ENCODE results near the gene TOX2. TPM values are rescaled to one million over a fixed set of nuclear protein-coding genes. Genes with fewer than 3 reads are reported as not detected.

Gene TOX2
- total and polyA plus RNA-seq, 7 donors, result 0.06 to 0.53 (median 0.38) TPM

- DNase-seq (no peak), ATAC-seq (no peak)
- TF ChIP-seq CTCF (IDR thresholded peaks at IDR 0.05), result no peak
- intact Hi-C loops (cut with DNase I), result no loop called here
- Histone ChIP-seq H3K27ac (no peak overlapping the region), H3K4me3 (no peak overlapping the region), H3K27me3 (ENCODE audit: insufficient read depth in 3 of 3, low read length in 2 of 3) (peaks cover 0 to 27% (median 4%) of the 10 kb centered on the region in 3 donors), H3K4me1 (no peaks in the 10 kb centered on the region), H3K9me3 (no peaks in the 10 kb centered on the region), H3K36me3 (ENCODE audit: insufficient read depth in 1 of 2, low read depth in 1 of 2) (no peaks in the 10 kb centered on the region)
- WGBS, 3 donors, result 54 to 71% (median 65%) methylated on average over 2 of the region's 2 CpGs
These were observed 6.7 kb downstream of the TOX2 start for GRCh38 chr20:43921227-43921780.

GRCh38 chr20:43922614-43923013 is 8.0 kb downstream of the TOX2 start:
- Histone ChIP-seq H3K4me1 (no peaks in the 10 kb centered on the region), H3K36me3 (ENCODE audit: insufficient read depth in 1 of 2, low read depth in 1 of 2) (no peaks in the 10 kb centered on the region), H3K27ac (no peak overlapping the region), H3K27me3 (ENCODE audit: insufficient read depth in 3 of 3, low read length in 2 of 3) (peaks cover 0 to 15% (median 4%) of the 10 kb centered on the region in 3 donors), H3K4me3 (no peak overlapping the region), H3K9me3 (no peaks in the 10 kb centered on the region)
- DNase-seq (no peak), ATAC-seq (no peak)
- no peak for TF ChIP-seq CTCF (IDR thresholded peaks at IDR 0.05)
- 66 to 73% (median 68%) methylated on average over 2 of the region's 2 CpGs for WGBS, 3 donors
- intact Hi-C loops (cut with DNase I), result no loop called here

GRCh38 chr20:43923322-43923721 is 8.7 kb downstream of the TOX2 start:
- ATAC-seq (no peak), DNase-seq (no peak)
- H3K4me3 ChIP-seq, result no peak overlapping the region
- peaks cover 0 to 10% (median 4%) of the 10 kb centered on the region in 3 donors for H3K27me3 ChIP-seq (ENCODE audit: insufficient read depth in 3 of 3, low read length in 2 of 3)
- WGBS, 3 donors, result 67 to 71% (median 70%) methylated on average over 3 of the region's 3 CpGs
- TF ChIP-seq CTCF (IDR thresholded peaks at IDR 0.05), result no peak
- no peak overlapping the region for H3K27ac ChIP-seq
- no peaks in the 10 kb centered on the region for H3K9me3 ChIP-seq
- no peaks in the 10 kb centered on the region for H3K4me1 ChIP-seq
- H3K36me3 ChIP-seq (ENCODE audit: insufficient read depth in 1 of 2, low read depth in 1 of 2), result no peaks in the 10 kb centered on the region
- intact Hi-C loops (cut with DNase I), result no loop called here

- intact Hi-C loops (cut with DNase I), result no loop called here
These were observed 9.3 kb downstream of the TOX2 start for GRCh38 chr20:43923917-43924316.

More at GRCh38 chr20:43923917-43924316, 9.3 kb downstream of the TOX2 start:
- Histone ChIP-seq H3K4me1 (no peaks in the 10 kb centered on the region), H3K9me3 (no peaks in the 10 kb centered on the region), H3K27me3 (ENCODE audit: insufficient read depth in 3 of 3, low read length in 2 of 3) (peaks cover 0 to 5% (median 4%) of the 10 kb centered on the region in 3 donors), H3K27ac (no peak overlapping the region), H3K4me3 (no peak overlapping the region), H3K36me3 (ENCODE audit: insufficient read depth in 1 of 2, low read depth in 1 of 2) (no peaks in the 10 kb centered on the region)
- DNase-seq (no peak), ATAC-seq (no peak)
- WGBS, 3 donors, result 74 to 76% (median 74%) methylated on average over 4 of the region's 4 CpGs
- no peak for TF ChIP-seq CTCF (IDR thresholded peaks at IDR 0.05)

All from psoas muscle (tissue), 8 donors.